NCI-H187 (cell line): Measurements from ENCODE around the gene BEGAIN.
"Not testable (repeated sequence)": the region's sequence is repeated elsewhere in the genome, so short reads cannot be mapped to it uniquely, and the experiment has no call there.

Experiments
- DNase-seq, 2 experiments: peaks; one replicate each; lab custom pipeline; 2025; lab: John Stamatoyannopoulos, UW

The BEGAIN gene

DNA sequence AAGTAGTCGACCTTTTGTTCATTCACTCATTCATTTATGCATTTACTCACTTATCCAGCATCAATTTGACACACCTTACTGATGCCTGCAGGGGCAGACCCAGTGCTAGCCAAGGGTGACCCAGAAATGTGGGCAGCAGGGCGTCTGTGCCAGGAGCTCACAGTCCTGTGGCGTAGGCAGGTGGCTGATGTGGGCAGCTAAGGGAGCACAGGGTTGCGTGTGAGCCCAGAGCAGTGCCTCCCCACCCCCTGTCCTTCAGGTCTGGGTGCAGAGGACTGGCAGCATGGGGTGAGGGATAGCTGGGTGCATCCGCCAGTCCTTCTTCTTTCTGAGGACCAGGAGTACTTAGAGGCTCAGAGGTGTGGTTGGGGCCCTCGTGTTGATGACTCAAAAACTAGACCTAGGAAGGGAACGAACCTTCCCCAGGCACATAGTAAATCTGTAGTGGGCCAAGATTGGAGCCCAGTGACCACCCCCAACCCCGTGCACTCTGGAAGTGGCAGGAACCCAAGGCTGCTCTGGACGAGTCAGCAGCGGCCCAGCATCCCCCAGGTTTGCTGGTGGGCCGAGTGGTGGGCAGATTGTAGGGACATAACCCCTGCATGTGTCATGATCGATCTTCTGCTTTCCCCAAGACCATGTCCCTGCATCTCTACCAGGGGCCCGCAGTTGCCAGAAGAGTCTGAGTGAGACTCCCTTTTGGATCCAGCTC is 63.9 kb downstream of the BEGAIN start:
- DNase-seq = no peak

DNA sequence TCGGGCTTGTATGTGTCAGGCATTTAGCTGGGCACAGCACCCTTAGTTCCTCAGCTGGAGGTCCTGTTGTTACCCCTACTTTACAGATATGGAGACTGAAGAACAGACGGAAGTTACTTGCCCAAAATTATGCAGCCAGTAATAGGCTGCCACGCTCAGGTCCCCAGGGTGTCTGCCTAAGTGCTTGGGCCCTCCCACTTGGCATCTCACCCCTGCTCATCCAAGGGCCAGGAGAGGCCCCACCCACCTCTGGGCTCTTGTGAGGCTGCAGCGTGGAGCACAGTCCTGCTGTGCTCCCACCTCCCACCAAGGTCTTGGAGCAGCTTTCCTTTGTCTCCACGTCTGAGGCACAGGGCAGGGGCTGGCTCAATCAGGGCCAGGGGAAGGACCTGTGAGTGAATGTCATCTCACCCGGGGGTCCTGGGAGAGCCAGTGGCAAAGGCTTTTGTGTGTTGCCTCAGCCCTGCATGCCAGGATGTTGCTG is 64.6 kb downstream of the BEGAIN start:
- DNase-seq = no peak

DNA sequence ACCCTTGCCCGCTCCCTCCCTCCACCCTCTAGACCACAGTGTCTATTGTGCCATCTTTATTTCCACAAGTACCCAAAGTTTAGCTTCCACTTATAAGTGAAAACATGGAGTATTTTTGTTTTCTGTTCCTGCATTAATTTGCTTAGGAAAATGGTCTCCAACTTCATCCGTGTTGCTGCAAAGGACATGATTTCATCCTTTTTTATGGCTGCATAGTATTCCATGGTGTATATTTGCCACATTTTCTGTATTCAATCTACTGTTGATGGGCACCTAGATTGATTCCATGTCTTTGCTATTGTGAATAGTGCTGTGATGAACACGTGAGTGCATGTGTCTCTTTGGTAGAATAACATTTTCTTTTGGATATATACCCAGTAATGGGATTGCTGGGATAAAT is 81.2 kb downstream of the BEGAIN start:
- not testable (repeated sequence) for DNase-seq

DNA sequence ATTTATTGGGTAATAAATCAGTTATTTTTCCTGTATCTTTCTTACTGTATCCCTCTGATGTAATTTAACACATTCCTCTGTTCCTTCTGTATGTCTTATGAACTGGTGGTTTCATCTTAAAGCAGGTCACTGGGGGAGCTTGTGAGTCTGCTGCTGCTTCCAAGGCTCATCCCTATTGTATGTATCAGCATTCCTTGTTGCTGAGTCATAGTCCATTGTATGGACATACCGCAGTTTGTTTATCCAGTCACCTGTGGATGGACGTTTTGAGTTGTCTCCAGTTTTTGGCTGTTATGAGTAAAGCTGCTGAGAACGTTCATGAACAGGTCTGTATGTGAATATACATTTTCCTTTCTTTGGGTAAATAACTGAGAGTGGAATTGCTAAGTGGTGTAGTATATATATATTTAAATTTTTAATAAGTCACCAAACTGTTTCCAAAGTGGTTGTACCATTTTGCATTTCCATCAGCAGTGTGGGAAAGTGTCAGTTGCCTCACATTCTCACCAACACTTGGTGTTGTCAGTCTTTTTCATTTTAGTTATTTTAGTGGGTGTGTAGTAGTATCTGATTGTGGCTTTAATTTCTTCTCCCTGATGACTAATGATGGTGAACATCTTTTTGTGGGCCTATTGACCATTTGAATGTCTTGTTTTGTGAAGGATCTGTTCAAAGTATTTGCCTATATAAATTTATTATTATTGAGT is 82.7 kb downstream of the BEGAIN start:
- DNase-seq = no peak

DNA sequence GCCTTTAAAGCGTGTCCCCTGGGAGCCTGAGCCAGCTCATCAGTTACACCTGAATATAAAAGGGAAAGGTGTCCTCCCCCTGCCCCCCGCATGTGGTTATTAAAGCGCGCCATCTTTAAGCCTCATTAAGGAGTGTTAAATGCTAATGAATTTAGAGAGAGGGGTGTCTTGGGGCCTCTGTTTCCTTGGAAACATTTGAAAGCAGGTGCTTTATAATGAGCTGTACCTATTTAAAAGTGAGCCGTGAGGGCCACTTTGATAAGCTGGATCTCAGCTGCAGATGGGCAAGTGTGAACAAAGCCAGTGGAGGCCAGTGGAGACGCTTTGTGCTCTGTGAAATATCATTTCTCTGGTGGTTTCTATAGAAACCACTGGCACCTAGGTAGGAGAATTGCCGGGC is 84.0 kb downstream of the BEGAIN start:
- peak in 1 of 2 experiments; percentile 32 for DNase-seq

DNA sequence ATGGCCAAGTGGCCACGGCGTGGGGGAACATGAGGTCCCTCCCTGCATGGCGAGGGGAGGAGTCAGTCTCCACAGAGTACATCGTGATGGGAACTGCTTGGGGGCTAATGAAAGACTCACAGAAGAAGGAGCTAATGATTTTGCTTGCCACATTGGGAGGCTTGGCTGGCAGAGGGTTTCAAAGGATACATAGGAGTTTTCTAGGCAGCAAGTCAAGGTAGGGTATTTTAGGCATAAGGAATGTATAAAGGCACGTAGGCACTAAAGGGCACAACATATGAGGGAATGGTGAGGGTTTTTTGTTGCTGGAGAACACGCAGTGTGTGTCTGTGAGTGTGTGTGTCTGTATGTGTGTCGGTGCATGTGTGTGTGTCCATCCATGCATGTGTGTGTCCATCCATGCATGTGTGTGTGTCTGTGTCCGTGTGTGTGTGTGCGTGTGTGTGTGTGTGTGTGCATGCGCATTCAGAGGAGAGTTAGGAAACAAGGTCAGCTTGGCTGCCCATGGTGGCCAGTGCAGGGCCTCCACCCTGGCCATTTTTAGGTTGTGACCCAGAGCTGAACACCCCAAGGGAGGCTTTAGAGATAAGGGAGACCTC is 84.5 kb downstream of the BEGAIN start:
- DNase-seq = no peak

DNA sequence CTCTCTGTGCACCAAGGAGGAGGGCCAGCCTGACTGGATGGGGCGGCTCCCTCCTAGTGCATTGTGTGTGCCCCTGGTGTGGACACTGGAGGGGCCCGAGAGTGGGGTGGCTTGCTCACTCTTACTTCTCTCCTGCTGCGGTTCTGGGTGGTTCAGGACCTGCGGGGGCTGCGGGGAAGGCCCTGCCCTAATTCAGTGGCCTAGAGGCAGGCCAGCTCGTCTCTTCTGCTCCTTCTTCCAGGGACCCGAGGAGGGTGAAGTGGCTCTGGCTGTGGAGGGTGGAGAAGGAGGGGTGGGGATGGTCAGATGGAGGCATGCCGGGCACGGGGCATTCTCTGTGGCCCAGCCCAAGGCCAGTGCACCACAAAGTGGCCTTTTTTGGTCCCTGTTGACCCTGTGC is 87.1 kb downstream of the BEGAIN start:
- DNase-seq = no peak

DNA sequence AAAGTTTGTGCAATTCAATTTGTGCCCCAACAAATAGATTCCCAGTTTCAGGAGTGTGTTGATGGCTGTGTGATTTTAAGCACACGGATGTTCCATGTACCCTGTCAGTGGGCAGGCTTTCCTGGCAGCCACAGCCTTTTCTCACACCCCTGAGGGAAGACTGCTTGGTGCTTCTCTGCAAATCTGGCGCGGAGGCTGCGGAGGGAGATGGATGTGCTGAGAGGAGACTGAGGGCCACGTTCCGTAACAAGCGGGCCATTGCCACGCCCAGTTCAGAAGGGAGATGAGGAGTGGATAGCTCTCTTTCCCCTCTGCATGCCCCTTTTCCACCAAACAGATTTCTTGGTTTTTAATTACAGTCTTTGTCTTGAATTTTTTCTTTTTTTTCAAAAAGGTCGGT is 89.1 kb downstream of the BEGAIN start:
- no peak for DNase-seq

DNA sequence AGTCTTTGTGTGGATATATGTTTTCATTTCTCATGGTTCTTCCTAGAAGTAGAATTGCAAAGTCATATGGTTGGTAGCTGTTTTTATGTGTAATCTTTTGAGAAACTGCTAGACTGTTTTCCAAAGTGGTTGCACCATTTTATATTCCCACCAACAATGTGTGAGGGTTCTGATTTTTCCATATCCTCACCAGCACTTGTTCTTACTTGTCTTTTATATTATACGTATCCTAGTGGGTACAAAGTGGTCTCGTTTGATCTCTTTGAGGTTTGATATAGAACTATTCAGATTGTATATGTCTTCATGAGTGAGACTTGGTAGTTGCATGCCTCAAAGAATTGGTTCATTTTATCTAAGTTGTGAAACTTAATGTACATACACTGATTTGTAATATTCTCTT is 91.3 kb downstream of the BEGAIN start:
- no peak for DNase-seq

DNA sequence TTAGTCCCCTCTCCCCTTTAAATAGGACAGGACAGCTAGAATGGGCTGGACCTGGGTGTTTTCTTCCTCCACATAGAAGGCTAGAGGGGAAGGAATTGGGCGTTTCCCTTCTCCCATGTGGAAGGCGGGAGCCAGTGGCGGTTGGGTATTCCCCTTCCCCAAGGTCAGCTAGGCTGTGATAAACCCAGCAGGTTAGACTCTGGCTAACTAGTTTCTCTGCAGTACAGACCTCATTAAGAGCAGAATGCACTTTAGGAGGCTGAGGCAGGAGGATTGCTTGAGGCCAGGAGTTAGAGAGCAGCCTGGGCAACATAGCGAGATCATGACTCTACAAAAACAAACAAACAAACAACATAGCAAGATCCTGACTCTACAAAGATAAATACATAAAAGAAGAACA is 92.6 kb downstream of the BEGAIN start:
- no peak for DNase-seq

DNA sequence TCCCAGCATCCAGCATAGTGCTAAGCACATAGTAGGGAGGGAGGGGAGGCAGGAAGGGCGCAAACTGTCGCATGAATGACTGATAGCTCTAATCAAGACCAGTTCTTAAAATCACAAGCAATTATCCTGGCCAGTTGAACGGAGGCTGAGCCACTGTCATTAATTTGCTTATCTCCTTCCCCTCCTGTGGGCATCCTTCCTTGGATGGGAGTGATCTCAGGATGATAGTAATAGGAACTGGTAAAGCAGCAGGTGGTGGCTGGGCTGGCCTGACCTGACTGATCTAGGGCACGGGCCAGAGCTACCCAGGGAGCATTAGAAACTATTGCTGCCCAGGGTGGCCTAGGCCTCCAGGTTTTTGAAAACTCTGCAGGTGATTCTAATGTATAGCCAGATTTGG is 97.0 kb downstream of the BEGAIN start:
- DNase-seq = no peak

DNA sequence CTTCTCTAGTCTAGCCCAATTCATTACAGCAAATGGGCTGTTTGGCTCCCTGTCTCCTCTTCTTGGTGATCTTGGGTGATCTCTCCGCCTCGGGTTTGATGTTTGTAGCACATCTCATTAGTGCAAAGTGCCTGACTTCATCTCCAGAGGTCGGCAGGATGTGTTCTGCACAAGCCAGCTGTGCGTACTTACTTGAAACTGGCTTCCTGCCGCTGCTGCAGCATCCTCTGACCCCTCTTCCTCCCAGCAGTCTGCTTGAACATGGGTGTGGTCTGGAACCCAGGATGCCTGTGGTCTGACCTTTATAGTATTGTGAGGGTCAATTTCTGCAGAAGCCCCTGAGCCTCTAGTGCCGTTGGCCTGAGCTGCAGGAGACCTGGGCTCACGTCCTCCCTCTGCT is 99.2 kb downstream of the BEGAIN start:
- DNase-seq = no peak

DNA sequence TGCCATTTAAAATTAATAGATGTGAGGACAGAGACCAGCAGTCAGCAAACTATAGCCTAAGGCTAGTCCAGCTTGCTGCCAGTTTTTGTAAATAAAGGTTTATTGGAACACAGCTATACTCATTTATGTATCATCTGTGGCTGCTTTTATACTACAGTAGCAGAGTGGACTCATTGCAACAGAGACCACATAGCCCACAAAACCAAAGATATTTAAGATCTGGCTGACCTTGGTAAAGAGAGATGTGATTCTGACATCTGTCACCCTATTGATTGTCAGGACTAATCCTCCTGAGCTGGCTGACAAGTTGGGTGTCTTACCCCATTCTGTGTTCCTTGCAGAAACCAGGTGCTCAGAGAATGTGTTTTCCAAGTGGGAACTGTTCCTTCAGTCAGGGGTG is 99.9 kb downstream of the BEGAIN start:
- no peak for DNase-seq
